ENCODE results near the gene CLCF1. TPM values are rescaled to one million over a fixed set of nuclear protein-coding genes. Genes with fewer than 3 reads are reported as not detected.

CLCF1 gene
- total and polyA plus RNA-seq, 5 donors from 2014 or later: 0.10 to 3.0 (median 0.42) TPM

GRCh38 chr11:67401495-67402191 lies 28.2 kb upstream of the CLCF1 start, which contains the start of gene PPP1CA:
TSS of gene PPP1CA (minus strand) at chr11:67401858. CDS start at chr11:67401782, 76 bp downstream.
- H3K36me3 Mint-ChIP-seq: peaks cover 12% of the 10 kb centered on the region
- peaks cover 37% of the 10 kb centered on the region for H3K36me3 ChIP-seq (ENCODE audit: control insufficient read depth, insufficient read depth, low read length)
- ATAC-seq (ENCODE audit: low read depth in 2 of 2) (peak; percentile 69 to 75), DNase-seq (peak; percentile 86 to 91 (median 91))
- H3K4me3 Mint-ChIP-seq: peak within 1 kb of the TSS; percentile 94 to 99 (median 97)
- H3K4me1 Mint-ChIP-seq: peaks cover 0 to 81% (median 29%) of the 10 kb centered on the region in 4 donors
- peak within 1 kb of the TSS; percentile 87 for H3K27ac ChIP-seq (ENCODE audit: insufficient read depth, low read length, poor library complexity, severe bottlenecking)
- H3K27me3 Mint-ChIP-seq: peaks cover 6% of the 10 kb centered on the region
- peak within 1 kb of the TSS; percentile 84 to 95 (median 92) for H3K27ac Mint-ChIP-seq
- no peaks in the 10 kb centered on the region for H3K9me3 ChIP-seq (ENCODE audit: control insufficient read depth in 2 of 2, low read length in 2 of 2)
- H3K9me3 Mint-ChIP-seq: no peaks in the 10 kb centered on the region
- H3K4me1 ChIP-seq (ENCODE audit: control insufficient read depth, insufficient read depth, low read length, poor library complexity, severe bottlenecking): peaks cover 86% of the 10 kb centered on the region
- H3K27me3 ChIP-seq (ENCODE audit: control insufficient read depth, insufficient read depth, low read length): no peaks in the 10 kb centered on the region
- peak within 1 kb of the TSS; percentile 93 for H3K4me3 ChIP-seq (ENCODE audit: low read depth, low read length)

- Histone ChIP-seq H3K36me3 (ENCODE audit: control insufficient read depth, insufficient read depth, low read length) (peaks cover 35% of the 10 kb centered on the region), H3K4me3 (ENCODE audit: low read depth, low read length) (peak overlapping the region; percentile 78), H3K9me3 (ENCODE audit: control insufficient read depth in 2 of 2, low read length in 2 of 2) (no peaks in the 10 kb centered on the region), H3K27me3 (ENCODE audit: control insufficient read depth, insufficient read depth, low read length) (no peaks in the 10 kb centered on the region), H3K27ac (ENCODE audit: insufficient read depth, low read length, poor library complexity, severe bottlenecking) (peak overlapping the region; percentile 87), H3K4me1 (ENCODE audit: control insufficient read depth, insufficient read depth, low read length, poor library complexity, severe bottlenecking) (peaks cover 84% of the 10 kb centered on the region)
- peak overlapping the region; percentile 83 to 97 (median 90) for H3K4me3 Mint-ChIP-seq
- peaks cover 0 to 80% (median 25%) of the 10 kb centered on the region in 4 donors for H3K4me1 Mint-ChIP-seq
- H3K9me3 Mint-ChIP-seq: no peaks in the 10 kb centered on the region
- ATAC-seq (ENCODE audit: low read depth in 2 of 2): no peak
- DNase-seq: no peak
- H3K27ac Mint-ChIP-seq: peak overlapping the region in 2 of 3 donors; percentile 84 to 88
- H3K27me3 Mint-ChIP-seq: peaks cover 6% of the 10 kb centered on the region
- peaks cover 12% of the 10 kb centered on the region for H3K36me3 Mint-ChIP-seq
Measured at GRCh38 chr11:67400942-67401494, 27.6 kb upstream of the CLCF1 start.

DNA sequence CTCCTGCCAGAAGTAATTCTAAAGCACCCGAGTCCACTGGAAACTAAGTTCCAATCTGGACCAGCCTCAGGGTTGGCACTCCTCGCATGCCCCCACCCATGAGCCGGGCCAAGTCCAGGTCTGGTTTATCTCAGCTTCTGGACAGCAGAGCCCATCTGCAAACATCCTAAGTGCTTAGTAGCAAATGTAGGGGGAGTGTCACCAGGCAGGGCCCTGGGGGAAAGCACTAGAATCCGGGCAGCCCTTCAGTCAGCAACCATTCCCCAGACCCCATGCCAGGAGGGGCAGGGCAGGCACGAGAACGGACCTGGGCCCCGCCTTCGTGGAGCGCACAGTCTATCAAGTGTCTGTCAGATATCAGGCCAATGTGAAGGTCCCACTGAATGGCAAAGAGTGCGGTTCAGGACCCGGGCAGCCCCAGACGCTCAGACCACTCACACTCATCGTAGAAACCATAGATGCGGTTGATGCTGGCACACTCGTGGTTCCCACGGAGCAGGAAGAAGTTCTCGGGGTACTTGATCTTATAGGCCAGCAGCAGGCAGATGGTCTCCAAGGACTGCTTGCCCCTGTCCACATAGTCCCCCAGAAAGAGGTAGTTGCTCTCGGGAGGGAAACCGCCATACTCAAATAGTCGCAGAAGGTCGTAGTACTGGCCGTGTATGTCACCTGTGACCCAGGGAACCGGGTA lies 27.0 kb upstream of the CLCF1 start:
- Mint-ChIP-seq H3K27me3 (peaks cover 6% of the 10 kb centered on the region), H3K36me3 (peaks cover 11% of the 10 kb centered on the region)
- peak overlapping the region; percentile 87 for H3K27ac ChIP-seq (ENCODE audit: insufficient read depth, low read length, poor library complexity, severe bottlenecking)

DNA sequence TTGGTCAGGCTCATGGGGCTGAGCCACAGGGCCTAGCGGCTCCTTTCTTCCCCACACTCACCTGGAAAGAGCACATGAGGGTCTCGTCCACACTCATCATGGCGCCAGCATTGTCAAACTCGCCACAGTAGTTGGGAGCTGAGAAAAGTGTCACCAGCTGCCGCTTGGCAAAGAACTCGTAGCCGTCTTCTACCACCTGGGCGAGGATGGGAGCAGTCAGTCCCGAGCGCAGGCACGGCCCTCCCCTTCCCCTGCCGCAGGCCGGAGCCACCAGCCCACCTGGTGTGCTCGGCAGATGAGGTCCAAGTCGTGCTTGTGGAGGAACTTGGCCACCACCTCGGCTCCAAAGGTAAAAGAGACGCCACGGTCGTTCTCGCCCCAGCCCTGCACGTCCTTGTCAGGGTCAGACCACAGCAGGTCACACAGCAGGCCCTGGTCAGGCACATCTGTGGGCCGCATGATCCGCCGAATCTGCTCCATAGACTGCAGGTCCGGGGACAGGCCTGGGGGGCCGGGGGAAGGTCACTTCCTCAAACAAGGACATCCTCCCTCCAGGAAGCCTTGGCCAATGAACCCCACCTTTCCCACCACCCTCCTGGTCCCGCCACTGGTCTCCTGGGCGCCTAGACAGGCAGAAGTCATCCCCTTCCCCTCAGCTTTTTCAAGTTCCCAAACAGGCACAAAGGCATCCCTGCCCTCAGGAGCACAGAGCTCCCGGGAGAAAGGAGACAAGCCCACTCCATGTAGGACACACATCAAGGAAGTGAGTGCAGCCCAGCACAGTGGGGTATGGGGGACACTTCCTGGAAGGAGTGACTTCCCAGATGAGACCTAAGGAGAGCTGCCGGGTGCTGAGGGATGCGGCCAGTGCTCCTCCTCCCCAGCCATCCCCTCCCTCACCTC lies 25.5 kb upstream of the CLCF1 start:
- peak overlapping the region; percentile 25 to 97 (median 44) for H3K27ac Mint-ChIP-seq
- peaks cover 0 to 68% (median 21%) of the 10 kb centered on the region in 4 donors for H3K4me1 Mint-ChIP-seq
- DNase-seq: no peak
- Histone ChIP-seq H3K36me3 (ENCODE audit: control insufficient read depth, insufficient read depth, low read length) (peaks cover 32% of the 10 kb centered on the region), H3K27me3 (ENCODE audit: control insufficient read depth, insufficient read depth, low read length) (no peaks in the 10 kb centered on the region), H3K4me1 (ENCODE audit: control insufficient read depth, insufficient read depth, low read length, poor library complexity, severe bottlenecking) (peaks cover 70% of the 10 kb centered on the region), H3K27ac (ENCODE audit: insufficient read depth, low read length, poor library complexity, severe bottlenecking) (peak overlapping the region; percentile 33), H3K4me3 (ENCODE audit: low read depth, low read length) (no peak overlapping the region), H3K9me3 (ENCODE audit: control insufficient read depth in 2 of 2, low read length in 2 of 2) (no peaks in the 10 kb centered on the region)
- peaks cover 6% of the 10 kb centered on the region for H3K27me3 Mint-ChIP-seq
- H3K9me3 Mint-ChIP-seq: no peaks in the 10 kb centered on the region
- peaks cover 4% of the 10 kb centered on the region for H3K36me3 Mint-ChIP-seq
- ATAC-seq (ENCODE audit: low read depth in 2 of 2): no peak
- H3K4me3 Mint-ChIP-seq: peak overlapping the region; percentile 38 to 97 (median 82)

More for the DNA sequence above, 27.0 kb upstream of the CLCF1 start:
- H3K36me3 ChIP-seq (ENCODE audit: control insufficient read depth, insufficient read depth, low read length): peaks cover 32% of the 10 kb centered on the region
- H3K9me3 ChIP-seq (ENCODE audit: control insufficient read depth in 2 of 2, low read length in 2 of 2): no peaks in the 10 kb centered on the region
- peaks cover 78% of the 10 kb centered on the region for H3K4me1 ChIP-seq (ENCODE audit: control insufficient read depth, insufficient read depth, low read length, poor library complexity, severe bottlenecking)
- H3K4me3 Mint-ChIP-seq: peak overlapping the region; percentile 83 to 97 (median 90)
- DNase-seq: no peak
- H3K27me3 ChIP-seq (ENCODE audit: control insufficient read depth, insufficient read depth, low read length): no peaks in the 10 kb centered on the region
- ATAC-seq (ENCODE audit: low read depth in 2 of 2): no peak
- H3K9me3 Mint-ChIP-seq: no peaks in the 10 kb centered on the region
- peak overlapping the region; percentile 78 for H3K4me3 ChIP-seq (ENCODE audit: low read depth, low read length)
- peaks cover 0 to 76% (median 23%) of the 10 kb centered on the region in 4 donors for H3K4me1 Mint-ChIP-seq
- peak overlapping the region; percentile 69 to 88 (median 84) for H3K27ac Mint-ChIP-seq

DNA sequence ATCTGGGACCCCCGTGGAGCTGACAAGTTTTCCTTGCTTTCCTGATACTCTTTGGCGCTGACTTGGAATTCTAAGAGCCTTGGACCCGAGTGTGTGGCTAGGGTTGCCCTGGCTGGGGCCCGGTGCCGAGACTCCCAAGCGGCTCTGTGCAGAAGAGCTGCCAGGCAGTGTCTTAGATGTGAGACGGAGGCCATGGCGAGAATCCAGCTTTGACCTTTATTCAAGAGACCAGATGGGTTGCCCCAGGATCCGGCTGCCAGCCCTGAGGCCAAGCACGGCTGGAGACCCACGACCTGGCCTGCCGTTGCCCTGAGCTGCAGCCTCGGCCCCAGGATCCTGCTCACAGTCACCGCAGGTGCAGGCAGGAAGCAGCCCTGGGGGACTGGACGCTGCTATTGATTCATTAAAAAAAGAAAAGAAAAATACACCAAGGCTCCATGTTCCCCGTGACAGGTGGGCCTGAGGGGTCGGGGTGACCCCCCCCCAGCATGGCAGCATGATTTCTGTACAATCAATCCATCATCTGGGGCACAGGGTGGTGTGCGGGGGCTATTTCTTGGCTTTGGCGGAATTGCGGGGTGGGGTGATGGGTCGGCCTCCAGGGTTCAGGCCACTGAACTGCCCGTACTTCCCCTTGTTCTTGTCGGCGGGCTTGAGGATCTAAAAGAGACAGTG lies 24.7 kb upstream of the CLCF1 start:
- Histone ChIP-seq H3K36me3 (ENCODE audit: control insufficient read depth, insufficient read depth, low read length) (peaks cover 35% of the 10 kb centered on the region), H3K27ac (ENCODE audit: insufficient read depth, low read length, poor library complexity, severe bottlenecking) (peak overlapping the region; percentile 33), H3K4me3 (ENCODE audit: low read depth, low read length) (no peak overlapping the region), H3K27me3 (ENCODE audit: control insufficient read depth, insufficient read depth, low read length) (no peaks in the 10 kb centered on the region), H3K4me1 (ENCODE audit: control insufficient read depth, insufficient read depth, low read length, poor library complexity, severe bottlenecking) (peaks cover 62% of the 10 kb centered on the region), H3K9me3 (ENCODE audit: control insufficient read depth in 2 of 2, low read length in 2 of 2) (no peaks in the 10 kb centered on the region)
- Mint-ChIP-seq H3K9me3 (no peaks in the 10 kb centered on the region), H3K4me1 (peaks cover 0 to 68% (median 19%) of the 10 kb centered on the region in 4 donors), H3K4me3 (peak overlapping the region; percentile 29 to 97 (median 70)), H3K36me3 (peaks cover 4% of the 10 kb centered on the region), H3K27ac (peak overlapping the region in 2 of 3 donors; percentile 74 to 97), H3K27me3 (no peaks in the 10 kb centered on the region)
- DNase-seq: no peak
- no peak for ATAC-seq (ENCODE audit: low read depth in 2 of 2)

DNA sequence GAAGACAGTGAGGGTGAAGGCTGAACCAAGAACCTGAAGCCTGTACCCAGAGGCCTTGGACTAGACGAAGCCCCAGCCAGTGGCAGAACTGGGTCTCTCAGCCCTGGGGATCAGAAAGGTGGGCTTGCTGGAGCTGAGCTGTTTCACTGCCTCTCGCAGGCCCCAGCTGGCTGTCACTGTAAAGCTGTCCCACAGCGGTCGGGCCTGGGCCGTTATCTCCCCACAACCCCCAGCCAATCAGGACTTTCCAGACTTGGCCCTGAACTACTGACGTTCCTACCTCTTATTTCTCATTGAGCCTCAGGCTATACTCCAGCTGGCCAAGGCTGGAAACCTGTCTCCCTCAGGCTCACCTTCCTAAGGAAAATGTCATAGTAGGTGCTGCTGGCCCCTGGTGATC lies 24.1 kb upstream of the CLCF1 start:
- H3K9me3 Mint-ChIP-seq: no peaks in the 10 kb centered on the region
- peak overlapping the region; percentile 65 for H3K27ac ChIP-seq (ENCODE audit: insufficient read depth, low read length, poor library complexity, severe bottlenecking)
- H3K27ac Mint-ChIP-seq: peak overlapping the region; percentile 55 to 97 (median 74)
- no peaks in the 10 kb centered on the region for H3K27me3 Mint-ChIP-seq
- DNase-seq (no peak), ATAC-seq (ENCODE audit: low read depth in 2 of 2) (no peak)
- peaks cover 62% of the 10 kb centered on the region for H3K4me1 ChIP-seq (ENCODE audit: control insufficient read depth, insufficient read depth, low read length, poor library complexity, severe bottlenecking)
- H3K36me3 ChIP-seq (ENCODE audit: control insufficient read depth, insufficient read depth, low read length): peaks cover 35% of the 10 kb centered on the region
- H3K27me3 ChIP-seq (ENCODE audit: control insufficient read depth, insufficient read depth, low read length): no peaks in the 10 kb centered on the region
- H3K4me3 ChIP-seq (ENCODE audit: low read depth, low read length): no peak overlapping the region
- H3K9me3 ChIP-seq (ENCODE audit: control insufficient read depth in 2 of 2, low read length in 2 of 2): no peaks in the 10 kb centered on the region
- peak overlapping the region in 3 of 4 donors; percentile 39 to 97 (median 68) for H3K4me3 Mint-ChIP-seq
- H3K36me3 Mint-ChIP-seq: peaks cover 4% of the 10 kb centered on the region
- H3K4me1 Mint-ChIP-seq: peaks cover 0 to 67% (median 18%) of the 10 kb centered on the region in 4 donors
